ENCODE measurements around the gene ARRDC4. TPM values are rescaled to one million over a fixed set of nuclear protein-coding genes. Genes with fewer than 3 reads are reported as not detected.

Gene ARRDC4
- total and polyA plus RNA-seq, 9 of the 15 experiments (the other 6 are each of a cell fraction or from before 2014, with no cell fraction given), result 4.3 to 16.1 (median 14.4) TPM

GRCh38 chr15:97968380-97968779, 7.9 kb downstream of the ARRDC4 start:
- no peak overlapping the region for H3K27ac ChIP-seq (ENCODE audit: extremely low read depth, low read depth, low read length)
- peaks cover 66% of the 10 kb centered on the region for H3K36me3 ChIP-seq (ENCODE audit: control insufficient read depth, insufficient read depth, low read length)
- no peak for DNase-seq (ENCODE audit: extremely low read depth in 1 of 4, low spot score in 3 of 4)
- H3K27me3 ChIP-seq (ENCODE audit: control insufficient read depth in 2 of 2, insufficient read depth in 2 of 2, low read length in 2 of 2), result no peaks in the 10 kb centered on the region
- POLR2A ChIA-PET, result no interaction called here
- intact Hi-C loops (cut with micrococcal nuclease) (no loop called here), in situ Hi-C loops (cut with MboI) (no loop called here)
- no peak overlapping the region for H2AFZ ChIP-seq (ENCODE audit: low read depth, low read length)
- no peak overlapping the region for H3K9ac ChIP-seq (ENCODE audit: insufficient read depth in 1 of 2, low read depth in 2 of 2, low read length in 2 of 2)
- H3K4me1 ChIP-seq (replicated peaks in 1 of 2; ENCODE audit: control insufficient read depth in 2 of 2, insufficient read depth in 2 of 2, low read length in 2 of 2), result peaks cover 4 to 6% of the 10 kb centered on the region in 2 experiments; a peak in 2 of 5 replicates
- ATAC-seq, result no peak
- CTCF ChIA-PET (ENCODE audit: low intra/inter-chr PET ratio), result no interaction called here
- H3K79me2 ChIP-seq (ENCODE audit: control insufficient read depth, insufficient read depth, low read length), result peaks cover 24% of the 10 kb centered on the region
- no peak overlapping the region for H3K4me2 ChIP-seq (ENCODE audit: insufficient read depth, low read length)
- BruUV-seq (replicated peaks), result no TSS peak
- no peak for FAIRE-seq
- TF ChIP-seq HDAC6 (IDR thresholded peaks at IDR 0.05; ENCODE audit: low read depth, low read length) (no peak), BRCA1 (IDR thresholded peaks at IDR 0.05) (no peak), BRCA1 (CRISPR knock-in tag; IDR thresholded peaks at IDR 0.05) (no peak), ID3 (CRISPR knock-in tag; IDR thresholded peaks at IDR 0.05) (no peak), ID3 (tag; IDR thresholded peaks at IDR 0.05) (no peak), GTF2F1 (IDR thresholded peaks at IDR 0.05; ENCODE audit: low read depth, low read length) (no peak), NFIX (CRISPR knock-in tag; IDR thresholded peaks at IDR 0.05; ENCODE audit: low read depth) (no peak), NR3C1 (CRISPR knock-in tag; IDR thresholded peaks at IDR 0.05) (no peak), ARID2 (IDR thresholded peaks at IDR 0.05) (no peak), HMBOX1 (IDR thresholded peaks at IDR 0.05) (no peak), TFAP4 (CRISPR knock-in tag; IDR thresholded peaks at IDR 0.05; ENCODE audit: borderline replicate concordance) (no peak), FOSL1 (tag; conservative IDR thresholded peaks at IDR 0.05) (no peak)
- no peaks in the 10 kb centered on the region for H3K9me3 ChIP-seq (replicated peaks; ENCODE audit: control insufficient read depth, insufficient read depth, low read depth, low read length)
- WGBS (ENCODE audit: insufficient coverage, low coverage, missing lambda C conversion rate), result 79% methylated on average over 1 of the region's 1 CpG
- H3K9me1 ChIP-seq (ENCODE audit: control insufficient read depth, insufficient read depth, low read length), result no peaks in the 10 kb centered on the region
- H3K4me3 ChIP-seq, result no peak overlapping the region
- no peaks in the 10 kb centered on the region; the same call in 1 of the 2 replicates for H4K20me1 ChIP-seq (replicated peaks; ENCODE audit: control insufficient read depth, insufficient read depth, low read length)
